Heart right ventricle (tissue), 16 donors: Measurements from ENCODE around the gene LDLRAD4. TPM values are rescaled to one million over a fixed set of nuclear protein-coding genes. Genes with fewer than 3 reads are reported as not detected.
A peak's percentile ranks its signal among the peaks of the same experiment; 100 is the strongest.

Experiments
- ATAC-seq, 8 donors: fragments of 200-7000 bp; cut with Tn5 transposase; one replicate each; pipeline ENCODE4 v1.9.1; 2020; ENCODE audit warnings: mild to moderate bottlenecking in 8 of 8, moderate library complexity in 8 of 8, moderate number of reproducible peaks in 1 of 8
- DNase-seq, 2 donors: peaks; one replicate each; pipeline ENCODE4 v3.0.0-alpha.2; 2020
- H3K27ac ChIP-seq, 10 donors: fragments of 200-600 bp; sonication (generic) in 2 of 10; one replicate each; pipeline versions ENCODE4 v1.5.0 to v1.8.0; 2020 to 2022; ENCODE audit warnings: mild to moderate bottlenecking in 3 of 10
- H3K27me3 ChIP-seq, 7 donors: fragments of 200-600 bp; one replicate each; pipeline ENCODE4 v1.8.0; 2021 to 2022; ENCODE audit warnings: mild to moderate bottlenecking in 2 of 7
- H3K36me3 ChIP-seq, 9 donors: fragments of 200-600 bp; sonication (generic) in 1 of 9; one replicate each; pipeline versions ENCODE4 v1.5.0 to v1.8.0; 2020 to 2022; ENCODE audit warnings: mild to moderate bottlenecking in 2 of 9
- H3K4me1 ChIP-seq, 9 donors: fragments of 200-600 bp; sonication (generic) in 1 of 9; one replicate each; pipeline versions ENCODE4 v1.5.0 to v1.8.0; 2020 to 2022; ENCODE audit warnings: mild to moderate bottlenecking in 4 of 9
- H3K4me3 ChIP-seq, 10 donors: fragments of 200-600 bp; sonication (generic) in 2 of 10; one replicate each; pipeline versions ENCODE4 v1.5.0 to v1.8.0; 2020 to 2022; ENCODE audit warnings: mild to moderate bottlenecking in 7 of 10, moderate library complexity in 2 of 10
- H3K9me3 ChIP-seq, 11 donors: fragments of 200-600 bp in 10 of 11; sonication (generic) in 2 of 11; one replicate each; pipeline versions ENCODE4 v1.5.0 to v1.8.0; 2013 to 2022; ENCODE audit warnings: mild to moderate bottlenecking in 2 of 11, control low read depth in 1 of 11, moderate library complexity in 1 of 11
- CTCF ChIP-seq, 9 donors: fragments of 200-600 bp; sonication (generic) in 2 of 9; IDR thresholded peaks; one replicate each; pipeline versions ENCODE4 v1.5.0 to v1.8.0; 2021 to 2022; ENCODE audit warnings: antibody characterized with exemption in 9 of 9, mild to moderate bottlenecking in 5 of 9, moderate library complexity in 1 of 9
- WGBS, 2 donors: extraction: QIAGEN DNeasy Blood & Tissue Kit; methylation state at CpG; one replicate each; pipeline ENCODE4 v1.1.7; 2013; ENCODE audit warnings: inconsistent platforms in 1 of 2; 5-methylcytosine and 5-hydroxymethylcytosine counted together
- intact Hi-C, 10 donors: fragments of 100-400 bp; cut with DNase I; formaldehyde crosslinking; loops; one replicate each; pipeline versions ENCODE4 v1.11.1 to v1.14.2; 2022
- polyA plus RNA-seq, 2 donors: library from polyadenylated mRNA; stranded (reverse); fragments of 200-250 nt; gene quantifications; one replicate each; pipeline ENCODE4 v1.2.3, GENCODE V29; 2013
- total RNA-seq, 10 donors: library from RNA; stranded (reverse); fragmentation: NEBNext Ultra II Directional in 3 of 10; extraction: Animal tissue kit (Norgen Biotek cat#: 25700) in 3 of 10; gene quantifications; one replicate each; pipeline versions ENCODE4 v1.2.1 to v1.2.4, GENCODE V29; 2021 to 2023
- donor health status: Arrhythmogenic right ventricular cardiomyopathy.
- donor health status: ischemic (EF 13 %, LVEDD 7.1; RV severe dilation, severe dysfunction).
- donor health status: healthy with polysubstance abuse.
- donor health status: DM: no; HTN: yes; CAD: no.
- donor health status: DM: no; HTN: no; CAD: no.
- donor health status: ischemic (EF 25% LVEDD 6.9; RV normal size, moderate dysfunction).
- donor health status: ischemic (EF 25% LVEDD 5.7; RV mildly dilated, moderate dysfunction).
- donor health status: healthy.
- donor health status: DM: yes; HTN: yes; CAD: no.
- donor health status: Ischemic cardiomyopathy.
- donor health status: ischemic (EF 35%, LVEDD 5.7; RV mildly dilated, moderate dysfunction).
- donor health status: nonischemic (EF 11% LVEDD 7.7; RV severe dilation, severe dysfunction).
- donor health status: DM: yes; HTN: yes; CAD: no.
- donor health status: PGD.
- donor health status: ischemic (EF 29% LVEDD 5.4; RV normal size, mild dysfunction).
- donor health status: nonischemic (EF 23%, LVEDD 6.1; RV moderate dilation, normal function).

Gene LDLRAD4
- total and polyA plus RNA-seq, 12 donors, result 5.4 to 74.6 (median 34.6) TPM

DNA sequence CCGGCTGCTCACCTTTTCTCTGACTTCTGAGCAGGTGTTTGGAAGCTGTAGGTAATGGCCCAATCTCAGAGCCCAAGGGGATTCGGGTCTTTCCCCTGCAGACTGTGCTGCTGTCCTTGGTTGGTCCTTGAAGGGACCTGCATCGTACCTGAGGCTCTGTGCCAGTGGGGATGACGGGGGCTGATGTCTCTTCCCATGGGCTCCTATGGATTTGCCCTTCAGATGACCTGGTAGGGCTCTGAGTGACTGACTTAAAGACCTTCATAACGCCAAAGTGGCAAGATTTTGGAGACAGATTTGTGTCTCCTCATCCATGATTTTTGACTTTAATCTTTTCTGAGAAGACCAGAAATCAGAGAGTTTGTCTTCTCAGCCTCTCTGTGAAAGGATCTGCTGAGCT lies 341.7 kb downstream of the LDLRAD4 start:
- no peak for ATAC-seq
- intact Hi-C loops, result loop anchor here in 6 of 10 donors (5.0 to 10.0 kb wide), 6 partner anchors 52 to 167 kb away; partner anchors contain the start of genes FAM210A (in 2 of the 6) and RNMT (in 2 of the 6)
- H3K27ac ChIP-seq, result peak overlapping the region in 6 of 10 donors; percentile 1 to 38 (median 8)

DNA sequence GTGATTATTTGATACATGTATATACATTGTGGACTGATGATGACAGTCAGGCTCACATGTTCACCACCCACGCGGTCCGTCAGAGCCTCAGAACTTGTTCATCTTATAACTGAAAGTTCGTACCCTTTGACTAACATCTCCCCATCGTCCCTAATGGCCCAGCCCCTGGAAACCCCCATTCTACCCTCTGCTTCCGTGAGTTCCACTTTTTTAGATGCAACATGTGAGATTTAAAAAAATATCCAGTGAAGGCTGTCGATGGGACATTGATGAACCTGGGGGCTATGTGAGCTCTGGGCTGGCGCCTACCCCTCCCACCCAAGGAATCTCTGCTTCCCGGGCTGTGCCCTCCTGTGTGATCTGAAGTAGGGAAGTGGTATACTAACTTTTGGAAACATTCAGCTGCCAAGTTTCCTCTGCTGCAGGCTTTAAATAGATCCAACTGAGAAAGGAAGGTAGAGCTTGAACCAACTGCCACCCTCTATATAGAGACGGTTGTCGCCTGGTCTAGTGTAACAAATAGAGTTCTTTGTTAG lies 344.0 kb downstream of the LDLRAD4 start:
- DNase-seq (peak in 1 of 2 donors; percentile 46), ATAC-seq (peak; percentile 44 to 75 (median 58))
- peaks cover 21 to 82% (median 44%) of the 10 kb centered on the region in 9 donors for H3K4me1 ChIP-seq
- peak overlapping the region in 8 of 10 donors; percentile 47 to 90 (median 75) for H3K27ac ChIP-seq
- intact Hi-C loops, result loop anchor here in 6 of 10 donors (5.0 to 10.0 kb wide), 6 partner anchors 50 to 165 kb away; partner anchors contain the start of genes FAM210A (in 2 of the 6) and RNMT (in 2 of the 6)
- TF ChIP-seq CTCF (IDR thresholded peaks at IDR 0.05), result no peak
- H3K27me3 ChIP-seq, result no peaks in the 10 kb centered on the region
- no peaks in the 10 kb centered on the region for H3K36me3 ChIP-seq
- no peak overlapping the region for H3K4me3 ChIP-seq
- no peaks in the 10 kb centered on the region for H3K9me3 ChIP-seq
- 40 to 44% methylated on average over 11 of the region's 11 CpGs for WGBS, 2 donors

More for the DNA sequence above, 341.7 kb downstream of the LDLRAD4 start:
- Histone ChIP-seq H3K27me3 (no peaks in the 10 kb centered on the region), H3K4me3 (no peak overlapping the region), H3K4me1 (peaks cover 17 to 81% (median 46%) of the 10 kb centered on the region in 9 donors), H3K36me3 (no peaks in the 10 kb centered on the region), H3K9me3 (no peaks in the 10 kb centered on the region)
- DNase-seq, result no peak
- TF ChIP-seq CTCF (IDR thresholded peaks at IDR 0.05), result no peak
- 81% methylated on average over 5 of the region's 5 CpGs for WGBS, 2 donors

- ATAC-seq (peak in 6 of 8 donors; percentile 29 to 69 (median 50)), DNase-seq (no peak)
- Histone ChIP-seq H3K27me3 (no peaks in the 10 kb centered on the region), H3K27ac (peak overlapping the region; percentile 40 to 90 (median 68)), H3K36me3 (no peaks in the 10 kb centered on the region), H3K4me3 (no peak overlapping the region), H3K9me3 (no peaks in the 10 kb centered on the region), H3K4me1 (peaks cover 20 to 80% (median 40%) of the 10 kb centered on the region in 9 donors)
- intact Hi-C loops, result loop anchor here in 6 of 10 donors (5.0 to 10.0 kb wide), 6 partner anchors 49 to 164 kb away; partner anchors contain the start of genes FAM210A (in 2 of the 6) and RNMT (in 2 of the 6)
- WGBS, 2 donors, result 28 to 31% methylated on average over 9 of the region's 9 CpGs
- TF ChIP-seq CTCF (IDR thresholded peaks at IDR 0.05), result no peak
These were observed 344.8 kb downstream of the LDLRAD4 start for GRCh38 chr18:13563390-13563805.

GRCh38 chr18:13564579-13564978 lies 346.0 kb downstream of the LDLRAD4 start:
- Histone ChIP-seq H3K4me3 (no peak overlapping the region), H3K27ac (peak overlapping the region; percentile 22 to 90 (median 68)), H3K4me1 (peaks cover 15 to 80% (median 37%) of the 10 kb centered on the region in 9 donors), H3K27me3 (no peaks in the 10 kb centered on the region), H3K36me3 (no peaks in the 10 kb centered on the region), H3K9me3 (no peaks in the 10 kb centered on the region)
- peak in 5 of 8 donors; percentile 22 to 56 (median 35) for ATAC-seq
- DNase-seq, result peak; percentile 71 to 76
- no peak for TF ChIP-seq CTCF (IDR thresholded peaks at IDR 0.05)
- intact Hi-C loops, result loop anchor here in 6 of 10 donors (5.0 to 10.0 kb wide), 6 partner anchors 48 to 163 kb away; partner anchors contain the start of genes FAM210A (in 2 of the 6) and RNMT (in 2 of the 6)
- WGBS, 2 donors, result 11 to 29% methylated on average over 13 of the region's 13 CpGs
